Uterus (tissue), 2 donors: ENCODE data around the gene ARMC8.

ENCODE experiments used
- CTCF ChIP-seq, 4 experiments: fragments of 200-600 bp in 2 of 4; fragments of 450-650 bp in 2 of 4; sonication (generic) in 2 of 4; IDR thresholded peaks; one replicate each; pipeline ENCODE4 v1.5.1; 2016 to 2019; ENCODE audit warnings: antibody characterized with exemption in 4 of 4, mild to moderate bottlenecking in 2 of 4, moderate library complexity in 1 of 4
- POLR2A ChIP-seq, 2 donors: fragments of 450-650 bp; IDR thresholded peaks; one replicate each; pipeline ENCODE4 v1.6.1; 2016; ENCODE audit warnings: antibody characterized with exemption in 2 of 2, mild to moderate bottlenecking in 1 of 2, moderate library complexity in 1 of 2

GRCh38 chr3:138257986-138258385 is 70.9 kb downstream of the ARMC8 start:
- TF ChIP-seq CTCF (IDR thresholded peaks at IDR 0.05) (no peak), POLR2A (IDR thresholded peaks at IDR 0.05) (no peak)
